Activated CD8-positive, alpha-beta memory T cell treated with anti-CD3 and anti-CD28 coated beads, Interleukin-2, amount 50 U/mL, for 24 hours (primary cell): ENCODE data around the gene GLT6D1.

Experiments used
- DNase-seq: peaks from one replicate; pipeline ENCODE4 v3.0.0-alpha.2; 2020; ENCODE audit errors: extremely low read depth

Gene GLT6D1

DNA sequence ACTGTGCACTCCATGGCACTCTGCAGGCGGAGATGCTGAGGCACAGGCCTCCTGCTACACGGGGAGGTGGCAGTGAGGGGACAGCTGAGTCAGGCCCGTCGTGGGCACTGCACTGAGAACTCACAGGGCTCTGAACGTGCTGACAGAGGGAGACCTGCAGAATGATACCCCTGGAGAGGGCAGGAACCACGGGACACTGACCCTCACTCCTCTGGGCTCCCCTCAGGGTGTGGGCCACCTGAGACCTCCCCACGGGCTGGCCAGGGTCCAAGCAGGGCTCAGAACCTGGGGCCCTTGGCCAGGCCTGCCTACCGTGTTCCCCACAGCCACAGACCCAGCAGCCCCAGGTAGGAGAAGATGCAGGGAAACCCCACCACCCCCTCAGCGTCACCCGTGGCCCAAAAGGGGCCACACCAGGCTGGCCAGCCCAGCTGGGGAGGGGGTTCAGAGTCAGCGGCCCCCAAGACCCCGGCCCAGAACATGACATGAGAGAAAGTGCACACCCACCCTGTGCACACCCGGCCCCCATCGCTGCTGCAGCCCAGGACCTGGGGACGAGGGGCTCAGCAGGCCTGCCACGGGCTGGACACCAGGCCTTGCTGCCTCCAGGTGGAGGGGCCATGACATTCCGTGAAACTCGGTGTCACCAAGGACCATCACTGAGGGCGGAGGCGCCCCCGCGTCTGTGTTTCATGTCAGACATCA is 30.9 kb downstream of the GLT6D1 start:
- no peak for DNase-seq

DNA sequence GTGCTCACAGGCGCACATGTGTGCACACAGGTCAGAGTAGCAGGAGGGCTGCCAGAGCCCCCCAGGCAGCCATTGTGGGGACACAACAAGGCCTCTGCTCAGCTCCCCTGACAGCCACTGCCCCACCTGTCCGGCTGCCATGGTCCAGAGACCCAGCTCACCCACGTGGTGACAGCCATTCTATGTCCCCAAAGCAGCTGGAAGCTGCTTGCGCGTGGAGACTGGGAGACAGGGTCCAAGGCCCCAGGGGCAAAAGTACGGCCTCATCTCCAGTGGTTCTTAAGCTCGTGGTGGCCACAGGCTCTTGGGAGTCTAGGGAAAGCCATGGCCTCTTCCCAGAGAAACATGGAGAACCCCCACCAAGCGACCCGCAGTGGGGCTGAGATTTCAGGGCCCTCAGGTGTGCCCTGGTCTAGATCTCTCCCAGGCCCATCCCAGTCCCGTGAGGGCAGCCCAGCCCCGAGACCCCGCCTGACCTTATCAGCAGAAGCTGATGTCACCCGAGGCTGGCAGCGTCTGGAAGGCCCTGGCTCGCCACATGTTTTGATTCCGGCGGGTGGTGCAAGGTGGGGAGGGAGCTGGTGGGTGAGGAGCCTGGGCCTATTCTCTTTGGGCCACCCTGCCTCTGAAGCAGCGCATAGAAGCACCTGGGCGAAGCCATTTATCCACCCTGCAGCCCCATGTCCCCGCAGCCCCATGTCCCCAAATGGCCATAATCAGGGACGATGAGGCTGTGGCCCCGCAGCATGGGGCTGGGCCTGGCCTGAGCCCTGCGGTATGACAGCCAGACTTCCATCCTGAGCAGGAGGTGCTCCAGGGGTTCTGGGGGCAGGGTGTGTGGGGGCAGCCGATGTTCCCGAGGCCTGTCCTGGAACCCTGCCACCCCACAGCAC is 31.7 kb downstream of the GLT6D1 start:
- DNase-seq: no peak

- DNase-seq: no peak
Observed at GRCh38 chr9:135606885-135607259, 32.5 kb downstream of the GLT6D1 start.

DNA sequence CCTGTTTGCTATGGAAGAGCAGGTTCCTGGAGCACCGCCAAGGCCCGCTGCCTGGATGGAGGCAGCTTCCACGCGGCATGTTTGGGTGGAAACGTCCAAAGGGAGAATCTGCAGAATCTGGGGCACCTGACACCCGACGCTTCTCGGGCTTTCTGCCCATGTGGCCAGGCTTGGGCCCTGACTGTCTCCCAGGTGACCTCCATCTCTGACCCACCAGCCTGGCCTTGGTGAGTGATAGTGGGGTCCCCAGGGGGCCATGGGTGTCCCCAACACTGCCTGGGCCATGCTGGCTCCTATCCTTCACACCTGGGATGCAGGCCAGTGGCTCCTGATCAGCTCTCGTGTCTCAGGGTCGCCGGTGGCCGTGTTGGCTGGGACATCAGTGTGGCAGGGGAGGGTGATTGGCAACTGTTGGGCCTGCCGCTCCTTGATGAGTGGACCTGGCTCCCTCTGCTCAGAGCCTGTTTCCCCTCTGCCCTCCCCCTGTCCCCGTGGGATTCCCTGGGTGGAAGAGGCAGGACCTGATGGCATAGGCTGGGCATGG is 34.0 kb downstream of the GLT6D1 start:
- no peak for DNase-seq

- no peak for DNase-seq
Observed at GRCh38 chr9:135604437-135605237, 34.7 kb downstream of the GLT6D1 start.

- DNase-seq: peak; percentile 9
Observed at GRCh38 chr9:135602789-135603481, 36.4 kb downstream of the GLT6D1 start.

GRCh38 chr9:135601988-135602387 is 37.4 kb downstream of the GLT6D1 start:
- no peak for DNase-seq

GRCh38 chr9:135600296-135600817 is 39.0 kb downstream of the GLT6D1 start:
- no peak for DNase-seq

DNA sequence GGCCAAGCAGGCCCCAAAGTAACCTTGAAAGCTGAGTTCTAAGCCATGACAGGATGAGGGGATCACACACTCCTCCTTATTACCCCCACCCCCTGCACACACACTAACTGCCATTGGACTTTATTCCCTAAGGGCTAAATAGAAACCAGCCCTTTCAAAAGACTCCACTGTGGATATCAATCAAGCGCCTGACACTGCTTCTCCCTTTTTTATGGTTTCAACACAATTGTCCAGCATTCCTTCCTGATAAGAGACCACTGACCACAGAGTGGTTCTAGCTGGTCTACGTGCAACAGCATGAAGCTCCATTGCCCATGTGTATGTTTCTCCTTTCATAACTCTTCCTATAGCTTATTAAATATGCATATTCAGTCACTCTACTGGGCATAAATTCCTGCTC is 43.1 kb downstream of the GLT6D1 start:
- no peak for DNase-seq

DNA sequence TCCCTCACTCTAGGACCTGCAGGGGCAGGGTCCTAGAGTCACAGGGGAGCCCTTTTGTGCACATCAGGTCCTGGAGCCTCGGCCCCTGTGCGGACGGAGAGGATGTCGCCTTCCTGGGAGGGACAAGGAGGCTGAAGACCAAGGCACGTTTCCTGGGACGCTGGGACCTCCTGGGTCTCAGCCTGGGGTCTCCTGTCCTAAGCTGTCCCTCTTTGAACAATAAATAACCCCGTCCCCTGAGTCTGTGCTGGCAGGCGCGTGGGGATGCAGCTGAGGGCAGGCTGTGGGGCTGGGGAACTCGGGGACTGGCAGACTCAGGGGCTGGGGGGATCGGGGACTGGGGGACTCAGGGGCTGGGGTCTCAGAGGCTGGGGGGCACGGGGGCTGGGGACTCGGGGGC is 46.7 kb downstream of the GLT6D1 start:
- no peak for DNase-seq

DNA sequence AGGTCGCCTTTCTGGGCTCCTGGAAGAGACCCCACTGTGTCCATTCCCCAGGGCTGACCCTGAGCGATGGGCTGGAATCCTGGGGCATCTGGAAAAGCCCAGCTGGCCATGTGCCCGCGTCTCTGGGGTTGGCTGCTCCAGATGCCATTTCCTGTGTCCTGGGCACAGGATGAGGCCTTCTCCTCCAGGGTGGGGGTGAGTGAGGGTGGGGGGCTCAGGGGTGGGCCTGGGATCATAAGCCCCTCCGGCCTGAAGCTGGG is 47.1 kb downstream of the GLT6D1 start:
- no peak for DNase-seq

DNA sequence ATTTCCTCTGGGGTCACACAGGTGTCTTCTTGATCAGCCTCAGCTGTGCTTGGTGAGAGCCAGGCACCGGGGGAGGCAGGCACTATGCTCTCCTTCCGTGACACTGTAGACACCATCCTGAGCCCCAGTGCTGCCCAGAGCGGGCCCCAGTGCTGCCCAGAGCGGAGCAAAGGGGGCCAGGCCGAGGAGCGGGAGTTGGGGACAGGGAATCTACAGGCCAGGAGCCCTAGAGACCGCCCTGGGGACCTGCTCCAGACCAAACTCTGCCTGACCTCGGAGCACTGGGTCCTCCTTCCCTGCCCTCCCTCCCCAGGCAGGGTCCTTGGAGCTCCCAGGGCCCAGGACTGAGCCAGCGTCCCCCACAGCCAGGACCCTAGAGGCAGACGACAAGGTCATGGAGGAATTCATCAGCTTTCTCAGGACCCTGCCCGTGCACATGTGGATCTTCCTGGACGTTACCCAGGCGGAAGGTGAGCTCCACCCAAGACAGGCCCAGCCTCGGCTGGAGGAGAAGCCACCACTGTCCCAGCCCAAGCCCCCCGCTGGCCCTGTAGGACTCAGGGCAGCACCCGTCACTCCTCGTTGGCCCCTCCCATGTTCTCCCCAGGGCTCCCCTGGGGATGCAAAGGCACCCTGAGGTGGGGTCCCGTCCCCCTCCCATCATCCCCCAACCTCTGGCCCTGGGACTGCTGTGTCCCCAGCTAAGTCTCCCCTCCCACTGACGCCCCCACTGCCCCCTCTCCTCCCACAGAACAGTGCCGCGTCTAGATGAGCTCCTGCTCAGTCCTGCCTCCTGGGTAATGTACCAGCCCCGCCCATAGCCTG is 47.6 kb downstream of the GLT6D1 start:
- DNase-seq: no peak

DNA sequence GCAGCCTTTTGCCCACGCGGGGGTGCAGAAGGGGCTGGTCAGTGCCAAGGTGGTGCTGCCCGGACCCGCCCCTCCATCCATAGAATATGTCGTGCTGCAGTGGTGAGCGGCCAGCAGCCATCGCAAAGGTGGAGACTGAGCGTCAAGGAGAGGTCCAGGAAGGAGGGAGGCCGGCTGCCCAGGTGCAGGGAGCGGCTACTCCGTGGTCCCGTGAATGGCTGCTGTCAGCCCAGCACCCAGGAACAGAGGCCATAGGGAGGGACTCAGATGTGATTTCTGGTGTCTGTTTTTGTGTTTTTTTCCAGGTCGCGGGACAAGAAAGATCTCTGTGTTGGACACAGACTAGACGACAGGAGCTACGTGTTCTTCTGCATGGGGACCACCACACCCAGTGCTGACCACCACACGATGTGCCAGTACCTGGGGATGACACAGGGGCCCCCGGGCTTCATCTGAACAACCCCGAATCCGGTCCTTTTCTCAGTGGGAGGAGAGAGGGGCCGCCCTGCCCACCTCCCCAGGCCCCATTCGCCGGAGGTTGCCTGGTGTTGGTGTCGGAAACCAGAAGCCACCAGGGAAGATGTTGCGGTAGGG is 48.8 kb downstream of the GLT6D1 start:
- no peak for DNase-seq

DNA sequence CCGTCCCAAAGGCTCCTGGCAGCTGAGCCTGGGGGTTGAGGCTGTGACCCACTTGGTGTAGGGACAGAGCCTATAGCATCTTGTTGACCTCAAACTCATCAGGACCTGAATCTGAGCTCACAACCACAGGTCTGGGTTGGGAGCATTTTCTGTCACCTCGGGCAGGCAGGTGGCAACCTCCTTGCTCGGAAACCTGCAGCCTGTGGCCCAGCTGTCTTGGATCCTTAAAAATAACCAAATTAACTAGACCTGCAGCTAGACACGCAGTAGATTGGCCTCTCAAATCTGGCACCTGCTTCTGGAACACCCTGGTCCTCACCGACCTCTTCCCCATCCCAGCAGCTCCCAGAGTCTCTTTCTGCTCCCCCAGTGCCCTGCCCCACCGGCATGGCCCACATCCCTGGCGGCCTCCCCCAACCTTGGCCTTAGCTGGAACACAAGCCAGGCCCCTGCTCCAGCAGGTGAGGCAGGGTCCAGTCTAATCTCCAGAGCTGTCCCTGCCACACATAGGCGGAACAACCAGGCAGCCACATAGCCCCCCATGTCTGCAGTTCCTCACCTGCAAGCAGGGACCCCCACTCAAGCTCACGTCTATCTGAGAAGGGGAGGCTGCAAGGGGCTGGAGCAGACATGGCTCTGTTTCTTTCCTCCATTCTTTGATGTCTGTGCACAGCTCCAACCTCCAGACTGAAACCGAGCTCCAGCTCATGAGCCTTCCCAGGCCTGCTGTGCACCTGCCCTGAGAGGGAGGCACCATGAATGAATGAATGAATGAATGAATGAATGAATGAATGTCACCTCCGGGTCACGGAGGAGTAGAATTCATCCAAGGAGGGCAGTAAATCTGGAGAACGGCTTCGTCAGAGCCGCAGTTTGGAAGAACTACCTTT is 49.5 kb downstream of the GLT6D1 start:
- no peak for DNase-seq

GRCh38 chr9:135588886-135589595 is 50.3 kb downstream of the GLT6D1 start:
- DNase-seq: no peak

DNA sequence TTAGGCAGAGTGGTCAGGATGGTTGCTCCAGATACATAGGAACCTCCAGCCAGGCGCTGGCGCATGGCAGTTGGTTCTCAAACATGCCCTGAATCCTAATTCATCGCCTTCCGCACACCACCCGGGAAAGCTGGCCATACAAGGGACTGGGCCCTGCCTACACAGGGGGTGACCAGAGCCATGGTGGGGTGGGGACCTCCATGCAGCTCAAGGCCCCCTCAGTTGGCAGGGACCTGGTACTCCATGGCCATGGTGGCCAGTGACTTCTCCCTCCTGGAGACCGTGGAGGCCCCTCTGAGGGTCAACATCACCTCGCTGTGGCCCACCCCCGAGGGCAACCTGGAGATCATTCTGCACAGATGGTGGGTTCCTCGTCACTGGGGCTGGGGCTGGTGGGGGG is 51.0 kb downstream of the GLT6D1 start:
- DNase-seq: no peak

DNA sequence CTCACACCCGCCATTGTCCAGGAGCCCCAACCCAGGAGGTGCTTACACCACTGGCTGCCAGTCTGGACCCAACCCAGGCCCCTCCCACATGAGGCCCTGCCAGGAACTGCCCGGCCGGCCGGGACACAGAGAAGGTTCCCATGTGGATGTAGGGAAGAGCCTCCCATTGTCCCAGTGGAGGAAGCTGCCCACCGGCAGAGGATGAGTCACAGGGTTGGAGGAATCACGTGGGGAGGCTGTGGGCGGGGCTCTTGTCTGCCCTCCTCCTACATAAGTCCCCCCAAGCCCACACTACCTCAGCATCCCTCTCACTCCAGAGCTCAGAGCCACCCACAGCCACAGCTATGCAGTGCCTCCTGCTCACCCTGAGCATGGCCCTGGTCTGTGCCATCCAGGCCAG is 51.7 kb downstream of the GLT6D1 start:
- no peak for DNase-seq

- no peak for DNase-seq
Observed at GRCh38 chr9:135586601-135587109, 52.7 kb downstream of the GLT6D1 start.
